ENCODE results near the gene KIAA1549.
"Not testable (repeated sequence)": the region's sequence is repeated elsewhere in the genome, so short reads cannot be mapped to it uniquely, and the experiment has no call there.

The KIAA1549 gene

GRCh38 chr7:138981332-138982203, at the start of gene KIAA1549:
Gene KIAA1549, minus strand, starts transcription at chr7:138981389. Its CDS starts 120 bp downstream, at chr7:138981269.
- DNase-seq, result peak; percentile 11 to 26

GRCh38 chr7:139029353-139029752, 48.2 kb upstream of the KIAA1549 start:
- DNase-seq, result no peak

GRCh38 chr7:139026551-139026950, 45.4 kb upstream of the KIAA1549 start:
- DNase-seq, result no peak

GRCh38 chr7:139025861-139026260, 44.7 kb upstream of the KIAA1549 start:
- not testable (repeated sequence) for DNase-seq

GRCh38 chr7:139023076-139023475, 41.9 kb upstream of the KIAA1549 start:
- DNase-seq, result no peak

GRCh38 chr7:139022286-139022685, 41.1 kb upstream of the KIAA1549 start:
- DNase-seq, result no peak

- DNase-seq, result no peak
Observed at GRCh38 chr7:139018910-139019309, 37.7 kb upstream of the KIAA1549 start.

- DNase-seq, result peak; percentile 49 to 51
Observed at GRCh38 chr7:139016931-139017511, 35.8 kb upstream of the KIAA1549 start.

GRCh38 chr7:139011373-139011772, 30.2 kb upstream of the KIAA1549 start:
- no peak for DNase-seq

GRCh38 chr7:139004321-139005090, 23.3 kb upstream of the KIAA1549 start:
- no peak for DNase-seq

GRCh38 chr7:138999414-138999813, 18.2 kb upstream of the KIAA1549 start:
- DNase-seq, result no peak

GRCh38 chr7:138992052-138992531, 10.9 kb upstream of the KIAA1549 start:
- no peak for DNase-seq

GRCh38 chr7:138987686-138988085, 6.5 kb upstream of the KIAA1549 start:
- DNase-seq, result no peak

GRCh38 chr7:138982204-138982623, 1.0 kb upstream of the KIAA1549 start:
- no peak for DNase-seq

- DNase-seq, result no peak
Observed at GRCh38 chr7:138980563-138981291, 462 bp downstream of the KIAA1549 start.

GRCh38 chr7:138979988-138980562, 1.1 kb downstream of the KIAA1549 start:
- DNase-seq, result no peak

- DNase-seq, result no peak
Observed at GRCh38 chr7:138979226-138979979, 1.8 kb downstream of the KIAA1549 start.

GRCh38 chr7:138978541-138979184, 2.5 kb downstream of the KIAA1549 start:
- DNase-seq, result no peak

GRCh38 chr7:138976161-138976560, 5.0 kb downstream of the KIAA1549 start:
- DNase-seq, result not testable (repeated sequence)

- no peak for DNase-seq
Observed at GRCh38 chr7:138975343-138976104, 5.7 kb downstream of the KIAA1549 start.
